ENCODE measurements around the gene TBPL1.

DNA sequence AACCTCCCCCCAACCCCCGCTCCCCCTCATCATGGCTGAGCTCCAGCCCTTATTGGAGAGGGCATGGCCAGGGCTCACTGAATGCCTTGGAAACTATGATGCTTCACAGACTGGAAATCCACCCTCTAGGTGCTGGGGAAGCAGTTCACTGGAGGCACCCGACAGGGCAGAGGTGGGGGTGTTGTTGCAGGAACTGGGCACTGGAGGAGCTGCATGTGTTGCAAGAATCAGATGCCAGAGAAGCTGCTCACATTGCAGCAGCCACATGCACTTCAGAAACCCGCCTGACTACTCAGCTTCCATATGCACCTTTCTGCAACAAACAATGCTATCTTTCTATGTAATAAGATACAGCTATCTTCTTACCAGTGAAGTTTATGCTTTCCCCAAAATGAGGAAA lies 7.9 kb upstream of the TBPL1 start:
- TF ChIP-seq POLR2A (IDR thresholded peaks at IDR 0.05): no peak
- TF ChIP-seq, protein P1, sequence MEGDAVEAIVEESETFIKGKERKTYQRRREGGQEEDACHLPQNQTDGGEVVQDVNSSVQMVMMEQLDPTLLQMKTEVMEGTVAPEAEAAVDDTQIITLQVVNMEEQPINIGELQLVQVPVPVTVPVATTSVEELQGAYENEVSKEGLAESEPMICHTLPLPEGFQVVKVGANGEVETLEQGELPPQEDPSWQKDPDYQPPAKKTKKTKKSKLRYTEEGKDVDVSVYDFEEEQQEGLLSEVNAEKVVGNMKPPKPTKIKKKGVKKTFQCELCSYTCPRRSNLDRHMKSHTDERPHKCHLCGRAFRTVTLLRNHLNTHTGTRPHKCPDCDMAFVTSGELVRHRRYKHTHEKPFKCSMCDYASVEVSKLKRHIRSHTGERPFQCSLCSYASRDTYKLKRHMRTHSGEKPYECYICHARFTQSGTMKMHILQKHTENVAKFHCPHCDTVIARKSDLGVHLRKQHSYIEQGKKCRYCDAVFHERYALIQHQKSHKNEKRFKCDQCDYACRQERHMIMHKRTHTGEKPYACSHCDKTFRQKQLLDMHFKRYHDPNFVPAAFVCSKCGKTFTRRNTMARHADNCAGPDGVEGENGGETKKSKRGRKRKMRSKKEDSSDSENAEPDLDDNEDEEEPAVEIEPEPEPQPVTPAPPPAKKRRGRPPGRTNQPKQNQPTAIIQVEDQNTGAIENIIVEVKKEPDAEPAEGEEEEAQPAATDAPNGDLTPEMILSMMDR (IDR thresholded peaks at IDR 0.05): no peak
- no peak for TF ChIP-seq POLR2AphosphoS5 (IDR thresholded peaks at IDR 0.05)
- no peak for TF ChIP-seq EP300 (IDR thresholded peaks at IDR 0.05; ENCODE audit: low read depth)

Measured in transverse colon (tissue), 4 donors.